GM12873 (cell line): Measurements from ENCODE around the gene ITGAL.

Experiments
- CTCF ChIP-seq: IDR thresholded peaks from 2 replicates; pipeline ENCODE4 v1.5.1; 2012; ENCODE audit warnings: low read depth, mild to moderate bottlenecking, moderate library complexity, low read length, control low read depth; ENCODE audit not compliant: insufficient read depth; ENCODE audit errors: missing control alignments

Gene ITGAL

GRCh38 chr16:30491229-30491628, 18.7 kb downstream of the ITGAL start:
- TF ChIP-seq CTCF = no peak

DNA sequence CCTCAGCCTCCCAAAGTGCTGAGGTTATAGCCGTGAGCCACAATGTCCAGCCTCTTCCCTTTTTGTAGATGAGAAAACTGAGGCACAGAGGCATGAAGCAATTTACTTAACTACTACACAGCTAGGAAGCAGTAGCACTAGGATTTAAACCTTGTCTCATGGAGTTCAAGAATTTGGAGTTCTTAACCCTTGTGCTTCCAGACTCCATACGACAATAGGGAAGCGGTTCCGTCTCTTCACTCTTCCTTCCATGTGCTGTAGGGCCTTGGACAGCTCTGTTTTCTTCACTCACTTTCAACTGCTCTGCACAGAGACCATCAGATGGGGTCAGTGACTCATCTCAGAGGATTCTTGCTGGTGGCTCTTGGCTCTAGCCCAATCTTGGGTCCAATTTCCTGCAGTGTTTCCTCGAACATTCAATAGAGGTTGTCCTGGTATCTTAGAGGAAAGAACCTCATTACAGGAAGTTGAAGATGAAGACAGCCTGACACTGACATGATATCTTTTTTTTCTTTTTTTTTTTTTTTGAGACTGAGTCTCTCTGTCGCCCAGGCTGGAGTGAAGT, 19.3 kb downstream of the ITGAL start:
- TF ChIP-seq CTCF = no peak

DNA sequence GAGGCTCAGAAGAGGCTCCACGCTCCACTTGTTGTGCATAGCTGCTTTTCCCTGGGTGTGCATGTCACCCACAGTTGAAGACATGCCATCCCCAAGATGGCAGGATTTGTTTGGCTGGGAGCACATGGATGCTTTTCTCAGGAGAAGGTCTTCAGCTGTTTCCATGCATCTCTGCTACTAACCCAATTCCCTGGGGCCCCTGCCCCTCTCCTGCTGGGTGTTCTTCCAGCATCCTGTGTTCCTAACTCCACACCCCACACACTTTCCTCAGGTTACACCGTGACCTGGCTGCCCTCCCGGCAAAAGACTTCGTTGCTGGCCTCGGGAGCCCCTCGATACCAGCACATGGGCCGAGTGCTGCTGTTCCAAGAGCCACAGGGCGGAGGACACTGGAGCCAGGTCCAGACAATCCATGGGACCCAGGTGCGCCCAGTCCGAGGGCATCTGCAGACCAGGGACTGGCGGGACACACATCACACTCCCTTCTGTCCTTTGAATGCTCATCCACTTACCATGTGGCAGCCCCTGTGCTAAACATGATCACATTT, 21.5 kb downstream of the ITGAL start:
- no peak for TF ChIP-seq CTCF

DNA sequence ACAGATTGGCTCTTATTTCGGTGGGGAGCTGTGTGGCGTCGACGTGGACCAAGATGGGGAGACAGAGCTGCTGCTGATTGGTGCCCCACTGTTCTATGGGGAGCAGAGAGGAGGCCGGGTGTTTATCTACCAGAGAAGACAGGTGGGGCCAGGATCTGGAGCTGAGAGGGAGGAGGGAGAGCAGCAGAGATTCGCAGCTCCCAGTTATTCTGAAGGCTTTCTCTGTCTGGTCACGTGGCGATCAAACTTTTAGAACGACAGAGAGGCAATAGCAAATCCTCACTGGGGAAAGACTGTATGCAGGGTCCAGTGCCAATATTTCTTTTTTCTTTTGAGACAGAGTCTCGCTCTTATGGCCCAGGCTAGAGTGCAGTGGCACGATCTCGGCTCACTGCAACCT, 22.2 kb downstream of the ITGAL start:
- TF ChIP-seq CTCF = no peak

DNA sequence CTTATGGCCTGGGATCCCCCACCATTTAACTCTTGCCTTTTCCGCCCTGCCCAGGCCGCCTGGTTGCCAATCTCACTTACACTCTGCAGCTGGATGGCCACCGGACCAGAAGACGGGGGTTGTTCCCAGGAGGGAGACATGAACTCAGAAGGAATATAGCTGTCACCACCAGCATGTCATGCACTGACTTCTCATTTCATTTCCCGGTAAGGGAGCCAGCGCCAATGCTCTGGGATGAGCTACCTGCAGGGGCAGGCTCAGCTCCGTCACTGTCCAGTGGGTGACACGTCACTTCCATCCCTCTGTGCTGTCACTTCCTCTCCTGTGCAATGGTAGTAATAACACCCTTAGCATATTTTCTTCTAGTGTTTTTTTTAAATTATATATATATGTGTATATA, 26.7 kb downstream of the ITGAL start:
- TF ChIP-seq CTCF = no peak

- TF ChIP-seq CTCF = no peak
Observed at GRCh38 chr16:30503403-30504296, 31.1 kb downstream of the ITGAL start.

GRCh38 chr16:30509081-30509765, 36.7 kb downstream of the ITGAL start:
- no peak for TF ChIP-seq CTCF
